Right ventricle myocardium superior (tissue), 1 donor: ENCODE data around the gene LDOC1. TPM values are rescaled to one million over a fixed set of nuclear protein-coding genes. Genes with fewer than 3 reads are reported as not detected.

ENCODE experiments used
- total RNA-seq: library from RNA; stranded (reverse); fragmentation: NEBNext Ultra II Directional; extraction: Animal tissue kit (Norgen Biotek cat#: 25700); gene quantifications from one replicate; pipeline ENCODE4 v1.2.1, GENCODE V29; 2021
- donor health status: DM: no; HTN: yes; CAD: no; lungs with severe emphysema.

The LDOC1 gene
- total RNA-seq, 1 donor from 2014 or later: 3.4 TPM

Other genes with a start within 250 kb of the LDOC1 start
- gene SPANXB1, start 174.5 kb downstream of the LDOC1 start, total RNA-seq: not detected
- not detected for gene SPANXC, start 65.4 kb upstream of the LDOC1 start, total RNA-seq